MCF 10A (cell line): ENCODE measurements around the gene AP1M2. TPM values are rescaled to one million over a fixed set of nuclear protein-coding genes. Genes with fewer than 3 reads are reported as not detected.
A peak's percentile ranks its signal among the peaks of the same experiment; 100 is the strongest.

ENCODE experiments used
- BruUV-seq: library from RNA; stranded (reverse); fragments of 400-500 nt; replicated peaks from 2 replicates; lab custom pipeline; 2021; lab: Mats Ljungman, UMichigan
- CTCF ChIA-PET: fragments of 300-600 bp; sonication (Branson Sonifier 250); formaldehyde crosslinking; extraction: SDS; loops from one replicate; lab custom pipeline; 2021; ENCODE audit warnings: antibody characterized with exemption, inconsistent platforms; lab: Yijun Ruan, JAX
- POLR2A ChIA-PET: fragments of 300-600, 350-650 bp; sonication (Branson Sonifier 250); formaldehyde crosslinking; extraction: SDS; loops from one replicate; lab custom pipeline; 2020; ENCODE audit warnings: antibody characterized with exemption, inconsistent platforms; lab: Yijun Ruan, JAX
- DNase-seq: peaks from one replicate; pipeline ENCODE4 v3.0.0-alpha.2; 2018; ENCODE audit not compliant: unreplicated experiment
- H3K27ac Mint-ChIP-seq: one replicate; pipeline ENCODE4 v1.8.0; 2022; ENCODE audit warnings: mild to moderate bottlenecking, low read depth, mixed read lengths; ENCODE audit not compliant: unreplicated experiment
- H3K27me3 Mint-ChIP-seq: one replicate; pipeline ENCODE4 v1.8.0; 2022; ENCODE audit warnings: mixed read lengths; ENCODE audit not compliant: insufficient read depth, unreplicated experiment
- H3K36me3 Mint-ChIP-seq: one replicate; pipeline ENCODE4 v1.8.0; 2022; ENCODE audit warnings: mild to moderate bottlenecking, moderate library complexity, mixed read lengths; ENCODE audit not compliant: insufficient read depth, unreplicated experiment
- H3K4me1 Mint-ChIP-seq: one replicate; pipeline ENCODE4 v1.8.0; 2022; ENCODE audit warnings: mixed read lengths; ENCODE audit not compliant: insufficient read depth, unreplicated experiment
- H3K4me3 Mint-ChIP-seq: one replicate; pipeline ENCODE4 v1.8.0; 2022; ENCODE audit warnings: mild to moderate bottlenecking, moderate library complexity, mixed read lengths; ENCODE audit not compliant: unreplicated experiment
- H3K9me3 Mint-ChIP-seq: one replicate; pipeline ENCODE4 v1.8.0; 2022; ENCODE audit warnings: mixed read lengths; ENCODE audit not compliant: unreplicated experiment
- CTCF ChIP-seq: fragments of 200-600 bp; IDR thresholded peaks from one replicate; pipeline ENCODE4 v1.8.0; 2022; ENCODE audit warnings: antibody characterized with exemption, mild to moderate bottlenecking; ENCODE audit not compliant: unreplicated experiment
- intact Hi-C: fragments of 100-400 bp; cut with micrococcal nuclease; formaldehyde crosslinking; loops from 2 replicates; pipeline ENCODE4 v1.14.1; 2022
- total RNA-seq: library from RNA; stranded (reverse); gene quantifications from 2 replicates; pipeline ENCODE4 v1.2.3, GENCODE V29; 2022

The AP1M2 gene
- total RNA-seq, 1 experiment from 2014 or later, result 6.1 TPM

DNA sequence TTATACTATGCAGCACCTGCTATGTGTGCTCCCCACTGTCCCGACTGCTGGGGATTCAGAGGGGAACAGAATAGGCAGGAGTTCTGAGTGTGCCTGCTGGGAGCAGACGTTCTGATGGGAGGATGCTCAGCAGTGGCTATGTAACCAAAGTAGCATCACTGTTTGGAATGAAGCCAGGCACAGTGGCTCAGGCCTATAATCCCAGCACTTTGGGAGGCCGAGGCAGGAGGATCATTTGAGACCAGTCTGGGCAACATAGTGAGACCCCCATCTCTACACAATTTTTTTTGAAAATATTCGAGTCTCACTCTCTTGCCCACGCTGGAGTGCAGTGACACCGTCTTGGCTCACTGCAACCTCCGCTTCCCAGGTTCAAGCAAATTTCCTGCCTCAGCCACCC, 37.4 kb downstream of the AP1M2 start:
- Mint-ChIP-seq H3K4me1 (peaks cover 6% of the 10 kb centered on the region), H3K36me3 (peaks cover 84% of the 10 kb centered on the region), H3K27me3 (no peaks in the 10 kb centered on the region), H3K4me3 (no peak overlapping the region), H3K27ac (no peak overlapping the region), H3K9me3 (no peaks in the 10 kb centered on the region)
- intact Hi-C loops, result no loop called here
- POLR2A ChIA-PET, result no interaction called here
- no TSS peak for BruUV-seq
- DNase-seq, result no peak
- TF ChIP-seq CTCF, result no peak
- CTCF ChIA-PET, result no interaction called here

DNA sequence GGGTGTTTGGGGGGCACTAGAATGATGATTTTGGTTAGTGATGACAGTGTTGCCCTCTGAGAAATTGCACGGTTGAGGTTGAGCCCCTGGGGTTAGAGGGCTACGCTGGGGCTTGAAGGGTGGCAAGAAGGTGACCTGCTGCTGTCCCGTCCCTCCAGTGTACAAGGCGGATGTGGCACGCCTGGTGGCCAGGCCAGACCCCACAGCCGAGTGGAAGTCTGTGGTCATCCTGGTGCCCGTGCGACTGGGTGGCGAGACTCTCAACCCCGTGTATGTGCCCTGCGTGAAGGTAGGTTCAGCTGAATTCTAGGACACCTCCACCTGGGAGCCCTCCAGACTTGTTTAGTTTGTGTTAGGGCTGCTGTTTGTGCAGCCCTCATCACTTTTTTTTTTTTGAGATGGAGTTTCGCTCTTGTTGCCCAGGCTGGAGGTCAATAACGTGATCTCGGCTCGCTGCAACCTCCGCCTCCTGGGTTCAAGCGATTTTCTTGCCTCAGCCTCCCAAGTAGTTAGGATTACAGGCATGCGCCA, 38.3 kb downstream of the AP1M2 start:
- CTCF ChIA-PET, result no interaction called here
- BruUV-seq, result no TSS peak
- H3K36me3 Mint-ChIP-seq, result peaks cover 75% of the 10 kb centered on the region
- H3K4me3 Mint-ChIP-seq, result no peak overlapping the region
- no peaks in the 10 kb centered on the region for H3K9me3 Mint-ChIP-seq
- POLR2A ChIA-PET, result interaction anchor here (1.7 kb wide), 1 partner anchor 13 kb away, joined by 5 read pairs; no protein-coding TSS in a partner anchor
- no peak for DNase-seq
- no peaks in the 10 kb centered on the region for H3K27me3 Mint-ChIP-seq
- intact Hi-C loops, result no loop called here
- no peak for TF ChIP-seq CTCF
- no peak overlapping the region for H3K27ac Mint-ChIP-seq
- H3K4me1 Mint-ChIP-seq, result peaks cover 6% of the 10 kb centered on the region

DNA sequence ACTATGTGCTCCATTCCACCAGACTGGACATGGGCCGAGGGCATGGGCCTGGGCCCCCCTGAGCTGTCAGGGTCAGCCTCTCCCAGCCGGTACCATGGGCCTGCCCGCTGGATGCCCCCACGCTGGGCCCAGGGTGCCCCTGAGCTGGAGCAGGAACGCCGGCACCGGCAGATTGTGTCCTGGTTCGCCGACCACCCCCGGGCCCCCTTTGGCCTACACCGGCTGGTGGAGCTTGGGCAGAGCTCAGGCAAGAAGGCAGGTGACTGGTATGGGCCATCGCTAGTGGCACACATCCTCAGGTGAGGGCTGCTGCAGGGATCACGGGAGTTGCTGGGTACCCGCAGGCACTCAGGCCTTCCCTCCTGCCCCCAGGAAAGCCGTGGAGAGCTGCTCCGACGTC, 40.3 kb downstream of the AP1M2 start:
- Mint-ChIP-seq H3K36me3 (peaks cover 55% of the 10 kb centered on the region), H3K4me1 (peaks cover 6% of the 10 kb centered on the region), H3K27ac (no peak overlapping the region), H3K27me3 (no peaks in the 10 kb centered on the region), H3K4me3 (no peak overlapping the region), H3K9me3 (no peaks in the 10 kb centered on the region)
- intact Hi-C loops, result no loop called here
- CTCF ChIA-PET, result interaction anchor here (0.7 to 1.1 kb wide), 4 partner anchors 9 to 138 kb away, joined by 3 read pairs; no protein-coding TSS in a partner anchor
- DNase-seq, result no peak
- no peak for TF ChIP-seq CTCF
- POLR2A ChIA-PET, result interaction anchor here (0.6 kb wide), 1 partner anchor 12 kb away, joined by 3 read pairs; no protein-coding TSS in a partner anchor
- BruUV-seq, result no TSS peak

GRCh38 chr19:10544753-10545251, 42.3 kb downstream of the AP1M2 start:
- no TSS peak for BruUV-seq
- H3K27ac Mint-ChIP-seq, result peak overlapping the region; percentile 87
- no peak for TF ChIP-seq CTCF

More at GRCh38 chr19:10544753-10545251, 42.3 kb downstream of the AP1M2 start:
- H3K36me3 Mint-ChIP-seq, result peaks cover 35% of the 10 kb centered on the region
- intact Hi-C loops, result loop anchor here (5.0 kb wide), 1 partner anchor 63 kb away; no protein-coding TSS in a partner anchor
- H3K4me1 Mint-ChIP-seq, result peaks cover 6% of the 10 kb centered on the region
- DNase-seq, result no peak
- ChIA-PET POLR2A (interaction anchor here (0.7 to 1.9 kb wide), 3 partner anchors 9 to 608 kb away, joined by 3 to 11 read pairs (median 6); partner anchors contain the start of gene KRI1), CTCF (interaction anchor here (1.0 to 1.2 kb wide), 2 partner anchors 11 to 61 kb away, joined by 3 to 4 read pairs; no protein-coding TSS in a partner anchor)
- H3K4me3 Mint-ChIP-seq, result peak overlapping the region; percentile 80
- H3K9me3 Mint-ChIP-seq, result no peaks in the 10 kb centered on the region
- H3K27me3 Mint-ChIP-seq, result peaks cover 10% of the 10 kb centered on the region
